KOPT-K1 (cell line): ENCODE measurements around the gene NFE2L3.

Experiments
- H3K27ac ChIP-seq: fragments of 200-600 bp; sonication (generic); 2 replicates; pipeline ENCODE4 v1.5.1; 2016; ENCODE audit warnings: antibody characterized with exemption, mild to moderate bottlenecking, low read depth, low read length; ENCODE audit not compliant: poor library complexity, severe bottlenecking
- H3K36me3 ChIP-seq: fragments of 200-600 bp; sonication (generic); 2 replicates; pipeline ENCODE4 v1.5.1; 2017; ENCODE audit warnings: antibody characterized with exemption, mild to moderate bottlenecking, low read length, moderate library complexity; ENCODE audit not compliant: insufficient read depth
- H3K9me3 ChIP-seq: fragments of 200-600 bp; sonication (generic); 2 replicates; pipeline ENCODE4 v1.5.1; 2017; ENCODE audit warnings: antibody characterized with exemption, low read length, mild to moderate bottlenecking; ENCODE audit not compliant: insufficient read depth, poor library complexity, severe bottlenecking

Gene NFE2L3

GRCh38 chr7:26212921-26213718 lies 61.1 kb downstream of the NFE2L3 start:
- H3K27ac ChIP-seq: no peak overlapping the region
- H3K36me3 ChIP-seq: peaks cover 58% of the 10 kb centered on the region
- H3K9me3 ChIP-seq: no peaks in the 10 kb centered on the region

GRCh38 chr7:26213807-26214515 lies 62.0 kb downstream of the NFE2L3 start:
- Histone ChIP-seq H3K36me3 (peaks cover 50% of the 10 kb centered on the region), H3K27ac (no peak overlapping the region), H3K9me3 (no peaks in the 10 kb centered on the region)

- no peaks in the 10 kb centered on the region for H3K9me3 ChIP-seq
- no peak overlapping the region for H3K27ac ChIP-seq
- H3K36me3 ChIP-seq: peaks cover 29% of the 10 kb centered on the region
Observed at GRCh38 chr7:26216049-26216448, 64.1 kb downstream of the NFE2L3 start.

- H3K27ac ChIP-seq: no peak overlapping the region
- no peaks in the 10 kb centered on the region for H3K36me3 ChIP-seq
- no peaks in the 10 kb centered on the region for H3K9me3 ChIP-seq
Observed at GRCh38 chr7:26224359-26224758, 72.4 kb downstream of the NFE2L3 start.

- H3K27ac ChIP-seq: no peak overlapping the region
- H3K9me3 ChIP-seq: no peaks in the 10 kb centered on the region
- H3K36me3 ChIP-seq: no peaks in the 10 kb centered on the region
Observed at GRCh38 chr7:26227987-26228386, 76.0 kb downstream of the NFE2L3 start.

- H3K9me3 ChIP-seq: no peaks in the 10 kb centered on the region
- H3K27ac ChIP-seq: no peak overlapping the region
- H3K36me3 ChIP-seq: no peaks in the 10 kb centered on the region
Observed at GRCh38 chr7:26233902-26234511, 82.0 kb downstream of the NFE2L3 start.
